Myocyte (in vitro differentiated cells): Measurements from ENCODE around the gene ZDHHC3. TPM values are rescaled to one million over a fixed set of nuclear protein-coding genes. Genes with fewer than 3 reads are reported as not detected.
"Not testable (repeated sequence)": the region's sequence is repeated elsewhere in the genome, so short reads cannot be mapped to it uniquely, and the experiment has no call there.

Experiments used
- DNase-seq: peaks from one replicate; pipeline ENCODE4 v3.0.0-alpha.2; 2012; ENCODE audit warnings: low read depth
- total RNA-seq: library from RNA; depleted of rRNA; stranded (reverse); fragments of >200 nt; gene quantifications from 2 replicates; pipeline ENCODE4 v1.2.3, GENCODE V29; 2014

ZDHHC3 gene
- total RNA-seq, 1 donor from 2014 or later = 66.0 TPM

DNA sequence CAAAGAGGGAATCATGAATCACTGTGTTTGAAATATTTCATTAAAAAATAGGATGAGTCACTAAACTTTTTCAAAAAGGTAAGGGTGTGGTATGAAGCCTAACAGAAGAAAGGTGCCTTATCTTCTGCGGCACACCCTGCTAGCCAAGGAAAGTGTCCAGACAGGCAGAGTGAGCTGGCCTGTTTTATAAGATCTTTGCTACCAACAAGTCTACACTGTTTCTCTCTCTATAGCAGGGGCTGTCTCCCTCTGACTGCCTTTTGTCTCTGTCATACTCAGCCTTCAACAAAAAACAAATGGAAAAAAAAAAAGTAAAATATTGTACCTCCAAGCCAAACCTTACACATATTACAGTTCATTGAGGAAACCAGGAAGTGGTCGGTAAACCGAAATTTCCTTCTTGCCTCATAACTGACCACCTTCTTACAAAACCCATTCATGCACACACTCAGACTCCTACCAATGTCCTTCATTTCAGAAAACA is 9.1 kb downstream of the ZDHHC3 start:
- DNase-seq = no peak

DNA sequence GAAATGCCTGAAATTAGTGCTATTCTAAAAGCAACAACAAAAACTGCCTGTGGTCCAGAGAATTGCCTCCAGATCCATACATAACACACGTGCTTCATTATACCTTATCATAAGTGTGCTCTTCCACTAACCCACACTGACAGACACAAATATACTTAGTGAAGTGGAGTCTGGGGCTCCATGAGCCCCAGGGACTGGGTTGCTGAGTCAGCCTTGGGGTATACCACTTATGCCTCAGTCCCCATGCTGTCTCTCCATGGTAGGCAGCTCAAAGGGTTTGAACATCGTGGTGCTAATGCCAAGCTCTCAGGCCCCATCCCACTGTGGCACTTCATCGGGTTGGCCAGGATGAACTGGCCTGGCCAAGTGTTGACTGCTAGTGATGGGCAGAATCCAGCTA is 10.8 kb downstream of the ZDHHC3 start:
- DNase-seq = no peak

DNA sequence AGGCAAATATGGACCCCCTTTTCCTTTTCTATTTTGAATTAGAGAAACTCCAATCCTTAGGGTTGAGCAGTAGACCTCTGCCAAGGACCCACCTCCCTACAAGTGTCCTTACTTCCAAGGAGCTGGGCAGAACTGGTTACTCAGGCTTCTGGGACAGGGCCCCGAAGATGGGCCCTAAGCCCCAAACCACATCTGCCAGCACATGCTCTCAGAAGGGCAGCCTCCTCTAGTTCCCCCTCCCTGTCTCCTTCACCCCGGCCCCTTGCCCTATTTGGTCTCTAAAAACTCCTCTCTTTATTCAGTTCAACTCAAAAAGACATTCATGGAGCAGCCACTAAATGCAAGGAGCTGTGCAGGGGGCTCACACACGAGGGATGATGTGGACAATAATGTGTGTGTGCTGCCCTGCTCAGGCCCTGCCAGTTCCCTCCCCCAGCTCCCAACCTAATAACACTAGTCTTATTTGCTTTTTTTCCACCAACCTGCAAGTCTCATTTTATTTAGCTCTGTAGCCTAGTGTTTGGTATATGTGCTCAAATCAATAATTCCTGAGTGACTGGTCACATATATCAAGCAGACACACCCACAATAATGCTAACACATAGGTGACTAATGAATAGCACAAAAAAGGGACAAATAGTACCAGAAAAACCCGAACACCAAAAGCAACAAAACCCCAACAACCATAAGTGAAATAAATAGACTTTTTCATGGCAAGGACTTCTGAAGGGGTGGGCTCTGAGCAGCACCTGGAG is 12.2 kb downstream of the ZDHHC3 start:
- no peak for DNase-seq

DNA sequence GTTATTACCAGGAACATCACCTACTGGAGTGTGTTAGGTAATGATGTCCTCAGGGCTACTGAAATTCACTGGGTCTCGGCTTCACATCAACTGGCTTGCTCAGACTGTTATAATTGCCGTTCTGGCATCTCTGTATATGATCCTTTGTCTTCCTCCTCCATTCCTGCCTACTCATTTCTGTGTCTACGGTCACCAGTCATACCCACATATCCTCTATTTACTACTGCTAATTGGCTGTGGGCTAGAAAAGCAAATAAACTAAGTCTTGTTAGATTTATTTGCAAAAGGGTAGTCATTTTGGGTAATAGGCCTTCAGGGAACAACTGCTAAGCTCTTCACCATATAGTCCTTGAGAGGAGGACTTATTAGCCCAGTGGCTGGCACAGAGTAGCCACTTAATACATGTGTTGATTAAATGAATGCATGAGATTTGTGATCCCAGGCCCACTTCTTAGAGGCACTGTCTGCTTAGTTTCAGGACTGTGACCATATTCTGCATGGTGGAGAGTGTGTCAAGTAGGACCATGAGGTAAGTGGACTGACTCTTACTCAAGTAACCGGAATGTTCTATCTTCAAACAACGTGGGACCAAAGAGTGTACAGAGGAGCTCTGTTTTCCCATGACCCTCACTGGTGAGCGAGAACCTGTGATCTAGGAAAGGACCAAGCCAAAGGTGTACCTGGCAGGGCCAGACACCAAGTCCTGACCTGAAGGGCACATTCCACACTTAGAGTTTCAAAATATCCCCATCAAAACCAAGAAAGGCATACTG is 13.2 kb downstream of the ZDHHC3 start:
- no peak for DNase-seq

DNA sequence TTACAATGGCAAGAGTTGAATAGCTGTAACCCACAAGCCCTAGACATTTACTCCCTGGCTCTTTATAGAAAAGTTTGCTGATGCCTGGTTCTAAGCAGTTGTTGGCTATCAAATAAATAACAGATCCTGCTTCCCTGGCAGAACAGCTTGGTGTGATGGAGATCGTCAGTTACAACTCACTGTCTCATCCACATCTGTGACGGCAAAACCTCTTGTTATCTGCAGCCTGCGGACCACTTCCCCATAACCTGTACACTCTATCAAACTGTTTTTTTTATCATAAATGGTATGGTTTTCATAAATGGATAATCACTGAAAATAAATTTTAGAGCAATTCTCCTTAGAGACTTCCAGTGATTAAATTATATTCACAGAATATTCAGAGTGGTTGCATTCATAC is 14.1 kb downstream of the ZDHHC3 start:
- DNase-seq = no peak

DNA sequence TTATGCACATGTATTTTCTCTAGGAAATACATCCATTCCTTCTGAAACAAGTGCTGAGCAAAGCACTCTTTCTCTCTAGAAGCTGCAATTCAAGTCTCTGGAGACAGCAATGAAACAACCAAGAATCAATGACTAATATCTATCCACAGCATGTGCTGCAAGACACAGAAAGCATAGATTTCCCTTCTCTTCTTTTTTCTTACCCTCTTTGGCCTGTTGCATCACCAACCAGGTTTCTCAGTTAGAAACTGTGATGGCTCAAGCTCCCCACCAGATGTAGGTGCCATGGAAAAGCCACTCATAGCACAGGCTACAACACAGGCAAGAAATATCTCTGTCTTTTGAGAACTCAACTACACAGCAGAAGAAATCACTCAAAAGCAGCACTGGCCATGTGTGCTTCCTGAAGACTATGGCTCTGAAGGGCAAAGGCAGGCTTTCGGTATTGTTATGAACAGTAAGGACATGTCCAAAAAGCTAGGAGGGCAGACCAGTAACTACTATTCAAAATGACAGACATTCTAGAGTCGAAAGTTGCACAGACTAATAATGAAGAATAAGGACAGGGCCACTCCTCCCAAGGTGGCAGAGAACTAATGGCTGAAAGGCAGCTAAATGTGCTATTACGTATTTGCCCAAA is 15.5 kb downstream of the ZDHHC3 start:
- no peak for DNase-seq

DNA sequence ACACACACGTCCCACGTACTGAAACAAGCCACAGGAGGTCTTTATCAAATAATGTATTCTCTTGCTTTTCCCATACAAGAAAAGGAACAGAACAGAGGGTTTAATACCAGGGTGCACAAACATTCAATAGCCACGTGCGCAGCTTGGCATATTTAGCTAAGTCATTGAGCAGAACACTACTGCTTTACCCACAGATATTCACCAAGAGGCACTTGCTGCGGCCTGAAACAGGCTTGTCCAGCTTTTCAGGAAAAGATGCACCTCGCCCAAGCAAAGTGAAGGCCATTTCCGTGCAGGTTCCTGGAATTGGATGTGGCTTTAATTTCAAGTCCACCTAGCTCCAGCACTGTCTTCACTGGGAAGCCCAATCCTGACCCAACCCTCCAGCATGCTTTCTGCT is 17.6 kb downstream of the ZDHHC3 start:
- DNase-seq = no peak

DNA sequence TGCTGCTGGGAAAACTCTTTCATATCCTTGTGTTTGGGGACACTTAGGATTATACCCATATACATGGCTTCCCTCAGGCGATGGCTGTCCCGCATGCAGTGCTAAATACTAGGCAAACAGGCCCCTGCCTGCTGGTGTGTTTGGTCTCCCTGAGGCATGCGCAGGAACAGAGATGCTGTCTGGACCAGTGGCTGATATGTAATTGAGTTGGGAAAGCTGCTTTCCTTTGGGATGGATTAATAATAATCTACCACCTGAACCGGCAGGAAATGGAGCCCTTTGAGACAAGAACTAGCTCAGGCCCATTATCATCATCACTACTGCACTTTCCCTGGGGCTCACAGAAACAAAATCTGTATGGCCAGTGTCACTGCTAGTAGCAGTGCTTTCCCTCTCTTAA is 18.0 kb downstream of the ZDHHC3 start:
- DNase-seq = no peak

DNA sequence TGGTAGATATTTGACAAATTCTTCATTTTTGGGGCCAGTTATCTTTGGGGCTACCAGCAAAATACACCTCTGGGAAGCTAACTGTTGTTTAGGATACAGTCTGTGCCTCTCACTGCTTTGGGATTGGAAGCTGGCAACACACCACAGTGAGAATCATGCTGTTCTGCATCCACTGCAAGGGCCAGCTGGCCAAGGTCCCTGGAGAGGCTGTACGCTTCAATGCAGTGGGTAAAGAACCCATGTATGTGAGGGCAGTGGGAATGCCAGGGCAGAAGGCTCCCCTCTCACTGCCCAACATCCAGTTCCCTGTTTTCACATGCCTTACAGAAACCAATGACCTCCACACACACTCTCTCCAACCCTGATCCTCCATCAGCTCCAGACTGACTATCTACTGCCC is 20.1 kb downstream of the ZDHHC3 start:
- DNase-seq = no peak

DNA sequence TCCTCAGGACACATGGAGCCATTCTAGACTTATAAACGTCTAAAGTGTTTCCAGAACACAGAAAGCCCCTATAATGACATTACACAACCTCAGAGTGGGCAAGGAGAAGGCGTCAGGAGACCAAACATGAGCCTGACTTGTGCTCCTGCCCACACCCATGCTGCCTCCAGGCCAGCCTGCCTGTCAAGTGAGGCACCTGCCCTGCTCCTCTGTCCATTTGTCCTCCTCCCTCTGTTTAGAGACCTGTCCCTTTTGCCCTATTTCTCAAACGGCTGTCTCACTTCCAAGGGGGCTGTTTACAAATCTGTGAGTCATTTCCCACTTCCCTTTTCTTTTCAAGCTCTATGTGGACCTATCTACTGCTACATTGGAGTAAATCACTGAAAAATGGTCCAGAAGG is 21.0 kb downstream of the ZDHHC3 start:
- peak; percentile 39 for DNase-seq

DNA sequence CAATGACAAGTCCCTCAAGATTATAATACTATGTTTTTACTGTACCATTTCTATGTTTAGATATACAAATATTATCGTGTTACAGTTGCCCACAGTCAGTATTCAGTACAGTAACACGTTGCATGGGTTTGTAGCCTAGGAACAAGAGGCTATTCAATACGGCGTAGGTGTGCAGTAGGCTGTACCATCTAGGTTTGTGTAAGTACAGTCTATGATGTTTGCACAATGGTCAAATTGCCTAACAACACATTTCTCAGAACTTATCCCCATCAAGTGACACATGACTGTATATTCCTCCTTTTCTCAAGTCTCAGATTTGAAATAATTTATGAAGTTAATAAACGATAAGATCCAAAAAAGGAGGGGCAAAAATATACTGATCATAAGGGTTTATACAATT is 21.7 kb downstream of the ZDHHC3 start:
- no peak for DNase-seq

DNA sequence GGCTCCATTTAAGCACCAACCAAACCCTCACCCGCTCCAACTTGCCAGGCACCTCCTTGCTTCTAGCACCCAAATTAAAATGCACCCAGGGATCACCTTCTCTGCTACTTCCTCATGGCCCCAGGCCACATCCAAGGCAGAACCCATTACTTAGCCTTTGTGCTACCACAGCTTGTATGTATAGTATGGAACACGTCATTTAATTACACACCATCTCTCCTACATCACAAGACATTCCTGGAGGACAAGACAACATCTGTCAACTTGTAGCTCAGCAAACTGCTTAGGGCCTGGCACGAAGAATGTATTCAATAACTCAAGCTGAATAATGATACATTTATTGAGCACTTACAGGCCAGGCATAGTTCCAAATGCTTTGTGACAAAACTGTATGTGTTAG is 23.3 kb downstream of the ZDHHC3 start:
- DNase-seq = no peak

DNA sequence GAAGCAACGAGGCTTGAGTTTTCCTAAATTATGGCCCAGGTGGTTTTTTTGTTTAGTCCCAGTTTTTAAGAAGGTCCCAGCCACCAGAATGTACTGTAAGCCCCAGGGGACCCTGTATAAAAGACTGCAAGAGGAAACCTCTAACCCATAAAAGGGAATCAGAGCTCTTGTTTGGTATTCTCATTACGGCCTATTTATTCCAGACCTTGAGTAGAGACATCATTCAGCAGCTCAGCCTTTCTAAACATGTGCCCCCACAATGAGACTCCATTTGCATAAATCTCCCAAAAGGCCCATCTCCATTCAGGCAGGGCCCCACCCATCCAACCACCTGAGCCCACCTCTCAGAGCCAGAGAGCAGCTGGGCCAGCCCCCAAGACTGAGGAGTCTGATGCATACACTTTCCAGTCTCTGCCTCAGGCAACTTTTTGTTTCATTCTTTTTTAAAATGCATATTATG is 25.7 kb downstream of the ZDHHC3 start:
- no peak for DNase-seq

DNA sequence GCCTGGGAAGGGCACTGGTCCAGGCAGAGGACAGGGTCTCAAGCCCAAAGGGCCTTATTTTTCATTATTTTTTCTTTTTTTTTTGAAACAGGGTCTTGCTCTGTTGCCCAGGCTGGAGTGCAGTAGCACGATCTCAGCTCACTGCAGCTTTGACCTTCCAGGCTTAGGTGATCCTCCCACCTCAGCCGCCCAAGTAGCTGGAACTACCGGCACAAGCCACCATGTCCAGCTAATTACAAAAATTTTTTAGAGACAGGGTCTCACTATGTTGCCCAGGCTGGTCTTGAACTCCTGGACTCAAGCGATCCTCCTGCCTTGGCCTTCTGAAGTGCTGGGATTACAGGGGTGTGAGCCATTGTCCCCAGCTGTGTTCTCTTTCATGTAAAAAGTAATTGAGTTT is 26.2 kb downstream of the ZDHHC3 start:
- not testable (repeated sequence) for DNase-seq

DNA sequence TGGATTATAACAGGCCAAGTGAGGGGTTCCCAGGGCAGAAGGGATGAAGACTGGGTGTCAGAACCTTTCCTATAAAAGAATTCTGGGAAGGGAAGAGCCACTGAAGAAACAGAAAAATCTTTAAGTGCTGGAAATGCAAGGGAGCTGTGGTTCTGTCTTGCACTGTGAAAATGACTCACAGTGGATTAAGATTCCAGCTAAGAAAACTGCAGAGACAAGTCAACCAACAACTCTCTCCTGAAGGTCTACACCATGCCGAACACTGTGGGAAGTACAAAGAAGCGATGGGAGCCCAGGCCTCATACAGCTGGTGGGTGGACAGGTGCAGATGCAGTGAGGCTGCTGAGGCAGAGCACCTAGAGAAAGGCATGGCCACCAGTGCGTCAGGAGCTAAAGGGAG is 27.7 kb downstream of the ZDHHC3 start:
- no peak for DNase-seq

DNA sequence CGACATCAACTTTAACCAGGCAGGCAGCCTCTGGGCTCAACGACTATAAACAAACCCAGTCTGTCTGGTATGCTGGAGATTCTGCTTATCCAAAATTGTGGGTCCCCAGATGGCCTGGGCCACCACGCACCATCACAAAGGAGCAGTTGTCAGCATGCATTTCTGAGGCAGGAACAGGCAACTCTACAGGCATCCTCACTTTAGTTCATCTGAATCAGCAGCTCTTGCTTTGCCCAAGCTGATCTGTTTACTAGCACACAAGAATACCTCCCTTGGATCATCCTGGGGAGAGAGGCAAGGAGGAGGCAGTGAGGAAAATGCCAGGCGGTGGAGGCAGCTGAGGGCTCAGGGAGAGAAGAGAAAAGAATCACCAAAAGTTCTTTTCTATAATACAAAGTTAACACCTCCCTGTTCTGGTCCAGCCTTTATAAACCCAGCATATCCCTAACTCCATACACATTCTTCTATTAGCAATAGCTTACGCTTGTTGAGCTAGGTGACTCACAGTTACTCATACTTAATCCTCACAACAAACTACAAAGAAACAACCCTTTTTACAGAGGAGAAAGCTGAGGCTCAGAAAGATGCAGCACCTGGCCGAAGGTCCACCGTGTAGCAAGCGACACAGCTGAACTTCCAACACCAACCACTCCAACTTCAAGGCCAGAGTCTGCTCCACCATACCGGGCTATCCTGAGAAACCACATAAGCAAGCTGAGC is 33.6 kb downstream of the ZDHHC3 start:
- peak; percentile 82 for DNase-seq

DNA sequence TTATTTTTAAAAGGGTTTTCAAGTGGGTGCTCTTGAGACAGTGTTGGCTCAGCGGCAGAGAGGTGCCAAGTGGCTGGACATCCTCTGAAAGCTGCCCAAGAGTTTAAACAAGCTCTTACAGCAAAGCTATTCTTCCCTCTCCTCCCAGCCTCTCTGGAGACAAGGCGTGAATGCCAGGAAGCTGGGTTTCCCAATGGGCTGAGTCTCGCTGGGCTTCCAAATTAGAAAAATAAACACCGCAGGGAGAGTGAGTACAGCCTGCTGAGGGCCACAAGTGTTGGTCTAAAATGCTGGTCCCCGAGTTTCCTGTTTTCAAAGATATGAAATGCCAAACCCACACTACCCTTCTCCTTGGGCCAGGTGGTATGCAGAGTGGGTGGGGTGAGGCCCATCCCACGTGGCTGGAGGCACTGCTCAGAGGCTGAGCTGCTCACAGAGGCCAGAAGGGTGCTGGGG is 36.4 kb downstream of the ZDHHC3 start:
- no peak for DNase-seq

DNA sequence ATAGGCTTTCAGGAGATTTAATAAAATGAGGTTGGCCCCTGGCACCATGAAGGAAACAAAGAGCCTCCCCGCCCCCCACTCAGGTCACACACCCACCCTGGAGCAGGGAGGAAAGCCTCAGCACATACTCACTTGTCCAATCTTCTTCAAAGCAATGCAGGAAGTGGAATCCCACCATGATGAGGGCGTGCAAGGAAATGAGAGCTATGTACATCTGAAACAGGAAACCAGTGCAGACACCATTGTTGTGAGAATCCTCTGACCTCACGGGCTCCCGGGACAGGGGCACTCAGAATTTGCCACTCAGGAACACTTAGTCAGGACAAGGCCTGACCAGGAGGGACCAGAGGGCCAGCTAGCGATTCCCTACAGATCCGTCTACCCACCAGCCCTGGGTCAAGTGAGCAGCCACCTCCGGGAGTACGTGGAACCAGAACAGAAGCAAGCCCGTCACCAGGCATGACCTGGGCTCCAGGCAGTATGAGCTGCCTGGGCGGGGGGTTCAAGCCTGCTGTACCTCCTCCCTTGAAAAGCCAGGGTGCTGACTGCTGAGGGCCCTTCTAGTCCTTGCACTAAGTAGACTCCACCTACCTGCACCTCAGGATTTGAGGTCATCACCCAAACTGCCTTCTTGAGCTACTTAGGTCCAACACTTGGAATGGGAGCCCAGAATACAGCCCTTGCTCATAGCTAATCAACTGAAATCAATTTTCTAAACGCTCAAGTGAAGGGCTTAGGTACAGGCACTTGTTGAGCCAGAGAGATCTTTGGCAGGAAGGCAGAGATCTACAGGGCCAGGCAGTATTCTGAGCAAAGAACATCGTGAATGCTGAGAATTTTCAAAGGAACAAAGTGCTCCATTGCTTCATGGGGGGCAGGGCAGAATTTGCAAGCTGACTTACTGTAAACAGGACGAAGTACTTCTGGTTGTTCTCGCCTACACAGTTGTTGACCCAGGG is 42.7 kb downstream of the ZDHHC3 start:
- DNase-seq = no peak

DNA sequence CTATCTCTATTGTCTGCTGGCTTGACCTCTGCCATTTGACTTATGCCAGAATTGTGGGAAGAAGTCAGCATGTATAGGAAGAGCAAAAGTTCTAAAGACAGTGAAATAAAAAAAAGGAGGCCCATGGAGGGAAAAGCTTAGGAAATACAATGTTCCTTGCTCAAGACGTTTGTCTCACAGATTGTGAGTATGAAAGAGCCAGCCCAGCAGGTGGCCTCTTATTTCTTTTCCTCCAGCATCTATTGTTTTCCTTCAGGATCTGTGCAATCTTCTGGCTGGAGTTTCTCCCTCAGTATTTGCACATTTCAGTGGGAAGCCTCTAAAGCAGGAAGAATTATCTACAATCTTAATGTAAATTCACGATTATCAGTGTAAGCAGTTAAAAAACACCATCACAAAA is 43.7 kb downstream of the ZDHHC3 start:
- no peak for DNase-seq

DNA sequence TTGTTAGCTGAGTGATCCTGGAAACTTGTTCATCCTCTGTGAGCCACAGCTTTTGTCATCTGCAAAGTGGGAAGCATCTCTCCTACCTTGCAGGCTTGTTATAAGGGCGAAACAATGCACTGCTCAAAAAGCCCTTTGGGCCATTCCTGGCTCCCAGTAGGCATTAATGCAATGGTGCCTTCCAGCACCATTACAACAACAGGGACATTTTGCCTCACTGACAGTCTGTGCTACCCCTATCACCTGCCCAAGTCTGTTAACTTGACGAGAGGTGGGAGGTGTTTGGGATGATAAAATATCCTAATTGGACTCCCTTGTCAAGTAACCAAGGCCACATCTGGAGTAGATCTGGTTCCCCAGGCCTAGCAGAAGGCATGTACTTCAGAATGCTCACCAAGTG is 44.2 kb downstream of the ZDHHC3 start:
- DNase-seq = no peak
